WTC11 (cell line): ENCODE results near the gene CTAGE9. TPM values are rescaled to one million over a fixed set of nuclear protein-coding genes. Genes with fewer than 3 reads are reported as not detected.

Experiments
- ATAC-seq: fragments of 200-7000 bp; cut with Tn5 transposase; 2 replicates; pipeline ENCODE4 v1.10.0; 2021; ENCODE audit warnings: mild to moderate bottlenecking, moderate library complexity
- CTCF ChIA-PET: fragments of 300-600 bp; sonication (Branson Sonifier 250); formaldehyde crosslinking; loops from one replicate; lab custom pipeline; 2021; ENCODE audit warnings: antibody characterized with exemption; lab: Charles Lee
- POLR2A ChIA-PET: fragments of 350-600 bp; sonication (Branson Sonifier 250); formaldehyde crosslinking; loops from one replicate; lab custom pipeline; 2021; ENCODE audit warnings: antibody characterized with exemption; lab: Charles Lee
- DNase-seq: peaks from one replicate; pipeline ENCODE4 v3.0.0; 2021; ENCODE audit warnings: low spot score
- H3K27ac Mint-ChIP-seq: 2 replicates; pipeline ENCODE4 v1.8.0; 2021; ENCODE audit warnings: mixed read lengths
- H3K27me3 Mint-ChIP-seq: 2 replicates; pipeline ENCODE4 v1.8.0; 2021; ENCODE audit warnings: low read depth, mild to moderate bottlenecking, moderate library complexity, mixed read lengths
- H3K36me3 Mint-ChIP-seq: 2 replicates; pipeline ENCODE4 v1.8.0; 2021; ENCODE audit warnings: mixed read lengths
- H3K4me1 Mint-ChIP-seq: 2 replicates; pipeline ENCODE4 v1.8.0; 2022; ENCODE audit warnings: mixed read lengths
- H3K4me3 Mint-ChIP-seq: 2 replicates; pipeline ENCODE4 v1.8.0; 2021; ENCODE audit warnings: mild to moderate bottlenecking, moderate library complexity, mixed read lengths
- H3K9me3 Mint-ChIP-seq: 2 replicates; pipeline ENCODE4 v1.8.0; 2021; ENCODE audit warnings: mixed read lengths
- AR ChIP-seq: fragments of 250-450 bp; sonication (Bioruptor Pico); IDR thresholded peaks from 2 replicates; pipeline ENCODE4 v1.9.0; 2021; ENCODE audit warnings: mild to moderate bottlenecking
- ATF2 ChIP-seq: sonication (generic); formaldehyde crosslinking; IDR thresholded peaks from 2 replicates; pipeline ENCODE4 v1.8.1; 2022; ENCODE audit warnings: low read depth, missing genetic modification reagents, borderline replicate concordance
- CTCF ChIP-seq: fragments of 200-600 bp; IDR thresholded peaks from 2 replicates; pipeline ENCODE4 v1.8.0; 2022; ENCODE audit warnings: antibody characterized with exemption
- E2F1 ChIP-seq: sonication (generic); formaldehyde crosslinking; IDR thresholded peaks from 2 replicates; pipeline ENCODE4 v1.8.0; 2022; ENCODE audit warnings: mild to moderate bottlenecking, missing genetic modification reagents
- ELF4 ChIP-seq: sonication (generic); formaldehyde crosslinking; IDR thresholded peaks from 2 replicates; pipeline ENCODE4 v1.8.1; 2022; ENCODE audit warnings: low read depth, mild to moderate bottlenecking, moderate library complexity, missing genetic modification reagents
- ESRRA ChIP-seq: sonication (generic); formaldehyde crosslinking; IDR thresholded peaks from 2 replicates; pipeline ENCODE4 v1.8.1; 2022; ENCODE audit warnings: mild to moderate bottlenecking, missing genetic modification reagents, borderline replicate concordance
- MXD4 ChIP-seq: fragments of 250-450 bp; sonication (Bioruptor Pico); IDR thresholded peaks from 2 replicates; pipeline ENCODE4 v1.8.0; 2021; ENCODE audit warnings: mild to moderate bottlenecking, moderate library complexity, borderline replicate concordance
- SP1 ChIP-seq: sonication (generic); formaldehyde crosslinking; conservative IDR thresholded peaks from 2 replicates; pipeline ENCODE4 v1.8.1; 2022; ENCODE audit warnings: missing genetic modification reagents
- TEAD1 ChIP-seq: sonication (generic); formaldehyde crosslinking; IDR thresholded peaks from 2 replicates; pipeline ENCODE4 v1.8.0; 2022; ENCODE audit warnings: mild to moderate bottlenecking, missing genetic modification reagents
- USF1 ChIP-seq: sonication (generic); formaldehyde crosslinking; IDR thresholded peaks from 2 replicates; pipeline ENCODE4 v1.8.0; 2022; ENCODE audit warnings: mild to moderate bottlenecking, missing genetic modification reagents
- ZNF263 ChIP-seq: sonication (generic); formaldehyde crosslinking; IDR thresholded peaks from 2 replicates; pipeline ENCODE4 v1.8.1; 2022; ENCODE audit warnings: low read depth, mild to moderate bottlenecking, moderate library complexity, missing genetic modification reagents
- ZNF423 ChIP-seq: fragments of 250-450 bp; sonication (Bioruptor Pico); IDR thresholded peaks from 2 replicates; pipeline ENCODE4 v2.1.2; 2022; ENCODE audit warnings: mild to moderate bottlenecking, moderate library complexity
- ZNF512 ChIP-seq: sonication (generic); formaldehyde crosslinking; IDR thresholded peaks from 2 replicates; pipeline ENCODE4 v1.8.1; 2022; ENCODE audit warnings: missing genetic modification reagents, borderline replicate concordance
- total RNA-seq: library from RNA; stranded (reverse); gene quantifications from 3 replicates; pipeline ENCODE4 v1.2.3, GENCODE V29; 2021

The CTAGE9 gene
- total RNA-seq, 1 experiment from 2014 or later: 0.09 TPM

- Mint-ChIP-seq H3K9me3 (no peaks in the 10 kb centered on the region), H3K4me3 (no peak overlapping the region), H3K27me3 (peaks cover 3% of the 10 kb centered on the region), H3K27ac (no peak overlapping the region), H3K4me1 (peaks cover 10% of the 10 kb centered on the region), H3K36me3 (no peaks in the 10 kb centered on the region)
- ChIA-PET CTCF (no interaction called here), POLR2A (no interaction called here)
- no peak for ATAC-seq
- TF ChIP-seq ELF4 (CRISPR knock-in tag): no peak
- no peak for DNase-seq
These were observed 38.2 kb upstream of the CTAGE9 start for GRCh38 chr6:131749023-131749422.

GRCh38 chr6:131747821-131748353 is 37.1 kb upstream of the CTAGE9 start:
- Mint-ChIP-seq H3K27me3 (peaks cover 2% of the 10 kb centered on the region; the same call in 1 of the 2 replicates), H3K27ac (peak overlapping the region; percentile 37; the same call in 1 of the 2 replicates), H3K36me3 (no peaks in the 10 kb centered on the region), H3K4me1 (peaks cover 12% of the 10 kb centered on the region), H3K4me3 (no peak overlapping the region), H3K9me3 (no peaks in the 10 kb centered on the region)
- TF ChIP-seq ZNF423 (no peak), SP1 (CRISPR knock-in tag) (no peak), ESRRA (CRISPR knock-in tag) (no peak), MXD4 (no peak), USF1 (no peak), ZNF263 (CRISPR knock-in tag) (no peak), CTCF (no peak)
- CTCF ChIA-PET: no interaction called here
- ATAC-seq: no peak
- no peak for DNase-seq
- POLR2A ChIA-PET: no interaction called here

- Mint-ChIP-seq H3K9me3 (no peaks in the 10 kb centered on the region), H3K4me3 (no peak overlapping the region), H3K27ac (no peak overlapping the region), H3K4me1 (peaks cover 12% of the 10 kb centered on the region), H3K27me3 (peaks cover 3% of the 10 kb centered on the region; the same call in 1 of the 2 replicates), H3K36me3 (no peaks in the 10 kb centered on the region)
- TF ChIP-seq AR (CRISPR knock-in tag) (no peak), TEAD1 (CRISPR knock-in tag) (no peak), ZNF263 (CRISPR knock-in tag) (no peak), E2F1 (CRISPR knock-in tag) (no peak), ATF2 (CRISPR knock-in tag) (no peak), ZNF512 (CRISPR knock-in tag) (no peak), USF1 (no peak)
- ChIA-PET POLR2A (no interaction called here), CTCF (interaction anchor here (1.4 kb wide), 1 partner anchor 117 kb away, joined by 3 read pairs; the partner anchor contains the start of gene MED23)
- ATAC-seq (no peak), DNase-seq (no peak)
These were observed 34.7 kb upstream of the CTAGE9 start for GRCh38 chr6:131745476-131745875.
